CD4-positive, alpha-beta T cell treated with Interleukin-21 for 1 hour (primary cell): ENCODE data around the gene ADARB2.

Source experiments
- DNase-seq: peaks from one replicate; pipeline ENCODE4 v3.0.0-alpha.2; 2020

The ADARB2 gene

DNA sequence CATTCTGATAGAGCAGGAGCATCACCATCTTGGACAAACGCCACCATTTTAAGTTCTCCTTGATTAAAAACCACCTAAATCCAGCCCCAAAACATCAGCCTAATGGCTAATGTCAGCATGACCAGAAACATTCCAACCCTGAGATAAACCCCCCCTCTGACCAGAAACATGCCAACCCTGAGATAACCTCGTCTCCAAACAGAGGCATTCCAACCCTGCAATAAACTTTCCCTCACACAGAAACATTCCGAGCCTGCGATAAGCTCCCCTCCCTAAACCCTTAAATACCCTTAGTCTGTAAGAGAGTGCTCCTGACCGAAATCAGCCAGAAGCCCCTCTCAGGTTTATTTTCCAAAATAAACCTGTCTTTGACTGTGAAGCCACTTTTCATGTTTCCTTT, 76.5 kb downstream of the ADARB2 start:
- no peak for DNase-seq

DNA sequence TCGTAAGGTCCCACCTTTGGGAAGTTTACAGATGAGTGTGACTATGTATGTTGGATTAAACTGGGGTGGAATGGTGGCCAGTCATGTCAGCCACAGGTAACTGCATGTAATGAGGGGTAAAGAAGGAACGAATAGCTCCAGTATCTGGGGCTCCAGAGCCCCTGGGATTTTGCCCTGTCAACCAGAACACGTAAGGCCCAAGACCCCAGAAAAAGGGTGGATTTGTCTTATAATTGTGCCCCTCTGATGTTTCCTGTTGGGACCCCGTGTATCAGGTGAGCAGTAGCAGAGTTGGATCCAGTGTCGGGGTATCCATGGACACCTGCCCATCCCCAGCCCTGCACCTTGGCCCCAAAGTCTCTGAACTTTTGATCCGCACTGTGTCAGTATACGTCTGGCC, 76.9 kb downstream of the ADARB2 start:
- DNase-seq, result no peak

DNA sequence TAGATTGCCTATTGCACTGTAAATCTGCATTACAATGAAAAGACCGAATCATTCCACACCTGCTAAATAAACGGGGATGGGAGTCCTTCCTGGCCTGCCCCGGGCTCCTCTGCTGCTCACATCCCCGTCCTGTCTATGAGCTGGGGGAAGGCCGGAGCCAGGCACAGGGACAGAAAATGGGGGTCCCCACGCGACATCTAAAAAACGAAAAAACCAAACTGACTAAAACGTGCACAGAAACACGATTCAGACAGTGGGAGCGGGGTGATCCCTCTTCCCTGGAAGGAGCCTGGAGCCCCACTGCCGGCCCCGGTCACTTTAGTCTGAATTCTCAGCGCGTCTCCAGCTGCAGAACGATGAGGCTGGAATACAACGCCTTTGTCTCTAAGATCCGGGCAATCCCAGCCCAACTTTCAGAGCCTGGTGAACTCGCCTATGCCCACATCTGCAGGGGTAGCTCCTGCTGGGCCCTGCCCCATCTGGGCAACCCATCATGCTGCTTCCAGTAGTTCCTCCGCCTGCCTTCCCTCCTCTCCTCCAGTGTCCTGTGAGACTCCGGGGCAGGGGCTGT, 78.0 kb downstream of the ADARB2 start:
- DNase-seq, result no peak

DNA sequence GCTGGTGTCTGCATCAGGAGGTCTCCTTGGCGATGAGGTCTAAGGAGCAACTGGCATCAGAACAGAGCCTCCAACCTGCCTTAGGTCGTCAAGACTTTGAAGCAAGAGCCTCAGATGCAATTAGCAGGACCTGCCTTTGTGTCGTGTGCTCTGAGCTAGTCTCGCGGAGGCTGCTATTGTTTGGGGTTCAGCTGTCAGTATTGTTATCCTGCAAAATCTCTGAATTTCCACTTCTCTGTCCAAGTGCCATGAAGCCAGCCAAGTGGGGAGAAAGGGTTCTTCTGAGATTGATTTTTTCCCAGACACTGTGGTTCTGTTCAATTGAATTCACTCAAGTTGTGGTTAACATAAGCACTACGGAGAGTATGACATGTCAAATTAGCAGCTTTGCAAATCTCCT, 78.7 kb downstream of the ADARB2 start:
- no peak for DNase-seq

DNA sequence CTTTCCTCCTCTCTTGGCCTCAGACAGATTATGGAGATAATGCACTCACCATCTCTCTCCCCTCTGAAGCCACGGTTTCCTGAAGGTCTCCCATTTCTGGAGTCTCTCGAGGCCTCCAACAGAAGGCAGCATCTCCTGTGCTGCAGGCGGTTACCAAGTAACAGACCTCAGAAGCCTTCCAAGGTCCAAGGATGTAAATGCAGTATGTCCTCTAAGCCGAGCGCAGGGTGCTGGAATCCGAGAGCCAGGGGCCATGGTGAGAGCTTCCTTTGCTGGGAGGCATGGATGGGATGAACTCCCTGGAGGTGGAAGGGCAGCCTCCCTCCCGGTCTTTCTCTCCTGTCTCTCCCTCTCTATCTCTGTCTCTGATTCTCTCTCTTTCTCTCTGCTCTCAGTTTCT, 79.8 kb downstream of the ADARB2 start:
- no peak for DNase-seq

DNA sequence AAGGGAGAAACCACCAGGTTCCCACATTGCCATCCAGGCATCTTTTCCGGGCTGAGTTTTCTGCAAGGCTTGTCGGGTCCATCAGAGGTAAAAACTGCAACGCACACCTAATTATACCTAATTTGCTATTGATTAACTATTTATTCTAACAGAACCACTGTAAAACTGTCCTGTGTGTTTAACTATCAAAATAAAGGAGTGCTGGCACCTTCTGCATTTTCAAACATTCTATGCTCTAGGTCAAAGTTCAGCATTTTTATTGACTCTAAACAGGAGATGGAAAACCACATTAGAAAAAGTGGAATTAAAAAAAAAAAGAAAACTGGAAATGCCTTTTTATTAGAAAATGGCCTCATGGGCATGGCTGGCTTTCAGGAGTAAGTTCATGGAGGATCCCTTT, 82.0 kb downstream of the ADARB2 start:
- no peak for DNase-seq

DNA sequence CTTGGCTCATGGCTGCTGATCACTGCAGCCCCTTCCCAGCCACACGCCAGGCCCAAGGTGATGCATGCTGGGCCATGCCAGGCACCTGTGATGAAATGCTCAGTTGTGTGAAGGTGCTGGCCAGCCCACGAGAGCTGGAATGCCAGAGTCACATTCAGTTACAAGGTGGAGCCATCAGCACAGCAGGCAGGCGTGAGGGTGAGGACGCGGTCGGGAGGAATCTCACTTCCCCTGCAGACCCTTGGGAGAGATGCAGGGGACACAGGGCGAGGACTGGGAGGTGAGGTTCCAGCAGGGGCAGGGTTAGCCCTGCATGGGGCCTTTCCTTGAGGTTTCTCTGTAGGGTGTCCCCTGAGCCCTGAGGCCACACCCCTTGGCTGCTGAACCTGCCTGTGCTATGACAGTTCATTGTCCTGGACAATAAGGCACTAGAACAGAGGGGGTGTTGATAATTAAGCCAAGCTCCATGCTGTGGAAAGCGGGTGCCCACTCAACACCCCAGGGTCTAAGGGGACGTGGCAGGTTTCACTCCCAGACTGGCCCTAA, 82.4 kb downstream of the ADARB2 start:
- DNase-seq, result no peak

DNA sequence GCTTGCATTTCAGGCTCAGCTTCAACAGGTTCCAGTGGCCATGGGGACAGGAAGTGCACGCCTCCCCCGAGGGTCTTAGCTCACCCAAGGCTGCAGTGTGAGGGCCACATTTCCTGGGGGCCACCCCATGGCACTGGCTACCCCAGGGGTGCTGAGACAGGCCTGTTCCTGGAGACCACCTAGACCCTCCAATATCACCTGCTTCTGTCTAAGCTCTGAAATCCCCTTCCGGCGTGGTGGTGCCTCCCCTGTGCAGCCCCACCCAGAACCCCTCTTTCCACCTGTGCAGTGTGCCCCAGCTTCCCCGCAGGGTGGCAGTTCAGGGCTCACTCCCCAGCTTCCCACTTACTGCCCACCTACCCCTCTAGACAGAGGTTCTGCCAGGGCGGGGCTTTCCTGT, 83.1 kb downstream of the ADARB2 start:
- DNase-seq, result no peak

DNA sequence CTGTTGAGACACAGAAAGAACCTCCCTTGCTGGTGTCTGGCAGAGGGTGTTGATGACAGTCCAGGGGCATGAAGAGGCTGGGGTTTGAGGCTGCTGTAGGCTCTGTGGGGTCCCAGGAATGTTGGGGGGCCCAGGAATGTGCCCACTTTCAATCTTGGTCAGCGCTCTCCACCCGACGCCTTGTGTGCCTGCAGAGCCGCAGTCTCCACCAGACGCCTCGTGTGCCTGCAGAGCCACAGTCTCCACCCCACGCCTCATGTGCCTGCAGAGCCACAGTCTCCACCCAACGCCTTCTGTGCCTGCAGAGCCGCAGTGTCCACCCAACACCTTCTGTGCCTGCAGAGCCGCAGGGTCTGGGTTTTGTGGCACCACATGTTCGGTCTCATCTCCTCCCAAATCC, 84.0 kb downstream of the ADARB2 start:
- DNase-seq, result no peak

DNA sequence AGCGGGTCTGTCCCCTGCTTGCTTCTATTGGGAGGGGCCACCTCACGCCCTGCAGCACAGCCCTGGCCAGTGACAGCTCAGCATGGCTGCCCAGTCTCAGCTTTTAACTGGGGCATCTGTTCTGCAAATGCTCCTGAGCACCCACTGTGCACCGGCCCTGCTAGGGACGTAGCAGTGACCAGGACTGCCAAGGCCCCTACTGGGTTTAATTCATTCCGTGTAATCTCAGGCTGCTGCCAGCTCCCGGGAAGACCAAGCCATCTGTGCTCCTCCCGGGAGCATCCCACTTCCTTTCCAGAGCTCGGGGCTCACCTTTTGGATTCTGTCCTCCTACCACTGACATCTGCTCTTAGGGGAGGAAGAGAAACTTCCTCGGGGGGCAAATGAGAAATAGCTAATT, 85.2 kb downstream of the ADARB2 start:
- DNase-seq, result no peak

DNA sequence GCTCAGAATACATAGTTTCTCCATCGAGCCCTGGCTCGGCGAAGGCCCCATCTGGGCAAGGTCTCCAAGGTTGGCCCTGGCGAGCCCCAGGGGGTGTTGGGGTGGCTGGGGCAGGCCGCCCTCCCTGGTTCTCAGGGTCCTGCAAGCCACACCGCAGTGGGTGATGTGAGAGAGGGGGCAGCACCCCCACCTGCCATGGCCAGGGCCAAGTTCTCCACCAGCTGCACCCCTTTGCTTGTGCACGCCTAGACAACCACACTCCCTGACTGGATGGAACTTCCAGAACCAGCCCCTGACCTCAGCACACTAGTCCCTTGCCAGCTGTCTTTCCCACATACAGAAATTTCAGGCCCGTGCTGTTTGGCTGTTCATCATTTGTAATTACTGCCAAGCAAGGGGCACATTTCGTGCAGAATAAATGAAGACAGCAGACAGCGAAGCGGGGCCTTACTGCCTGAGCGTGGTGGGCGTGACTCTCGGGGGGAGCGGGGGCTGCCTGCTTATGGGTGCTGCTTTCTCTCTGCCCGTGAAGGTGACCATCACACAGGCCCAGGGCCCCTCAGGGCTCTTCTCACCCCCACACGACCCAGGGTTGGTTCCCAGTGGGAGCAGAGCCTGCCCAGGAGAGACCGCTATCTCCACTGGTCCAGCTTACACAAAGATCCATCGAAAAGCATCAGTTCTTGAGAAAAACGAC, 85.9 kb downstream of the ADARB2 start:
- no peak for DNase-seq

DNA sequence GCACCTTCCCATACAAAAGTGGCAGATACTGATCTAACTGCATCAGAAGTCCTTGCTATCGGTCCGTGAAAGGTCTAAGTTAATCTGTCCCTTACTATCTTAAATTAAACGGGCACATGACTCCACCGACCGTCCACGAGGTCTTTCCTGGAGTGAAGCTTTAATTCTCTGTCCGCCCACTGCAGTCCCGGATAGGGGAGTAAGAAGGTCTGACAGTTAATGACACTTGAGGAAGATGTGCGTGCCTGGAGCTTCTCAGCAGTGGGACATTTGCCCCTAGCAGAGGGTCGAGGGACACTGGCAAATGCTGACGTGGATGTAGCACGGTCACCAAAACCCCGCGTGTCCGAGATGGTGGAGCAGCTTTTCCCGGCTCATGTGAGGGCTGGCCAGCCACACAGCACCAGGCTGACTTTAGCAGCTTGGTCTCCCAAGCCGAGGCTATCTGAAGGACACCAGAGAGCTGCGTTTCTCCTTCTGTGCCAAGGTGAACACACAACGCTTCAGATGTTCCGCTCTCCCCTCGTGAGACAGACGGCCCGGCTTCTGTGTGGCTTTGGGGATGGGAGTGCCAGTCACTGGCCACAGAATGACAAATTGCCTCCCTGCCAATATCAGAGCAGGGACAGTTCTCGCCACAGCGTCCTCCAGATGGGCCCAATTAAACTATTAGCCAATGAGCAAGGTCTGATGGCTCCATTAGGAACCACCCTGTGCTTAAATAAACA, 86.6 kb downstream of the ADARB2 start:
- no peak for DNase-seq

DNA sequence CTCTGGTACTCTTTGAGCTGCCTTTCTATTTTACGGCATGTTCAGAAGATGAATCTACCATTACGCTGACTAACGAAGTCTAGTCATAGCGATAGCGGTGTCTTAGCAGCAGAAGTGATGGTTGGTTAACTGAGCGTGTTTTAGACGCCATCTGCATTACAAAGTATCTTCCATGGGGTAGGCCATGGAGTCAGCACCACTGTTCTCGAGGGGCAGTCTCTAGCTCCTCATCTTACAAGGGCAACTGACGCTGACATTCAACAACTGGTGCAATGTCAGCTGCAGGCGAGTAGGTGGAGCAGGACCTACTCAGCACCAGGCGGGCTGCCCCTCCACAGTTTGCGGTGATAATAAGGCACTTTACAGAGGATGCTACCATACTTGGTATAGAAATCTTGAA, 88.7 kb downstream of the ADARB2 start:
- DNase-seq, result no peak

DNA sequence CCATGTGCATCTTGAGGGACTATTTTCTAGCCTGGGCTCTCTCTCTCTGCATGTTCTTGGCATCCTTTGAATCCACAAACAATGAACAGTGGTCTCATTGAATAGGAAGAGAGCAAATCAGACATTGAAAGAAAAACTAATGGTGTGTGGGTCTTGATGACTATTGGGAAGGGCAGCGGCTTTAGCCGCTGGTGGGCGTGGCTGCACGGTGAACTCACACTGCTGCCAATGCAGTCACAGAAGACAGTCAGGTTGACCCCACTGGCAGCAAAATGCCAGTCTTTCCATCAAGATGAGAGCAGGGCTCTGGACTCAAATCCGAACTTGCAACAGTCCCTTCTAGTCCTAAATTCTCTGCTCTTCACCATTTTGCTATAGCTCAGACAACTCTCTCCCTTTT, 91.0 kb downstream of the ADARB2 start:
- DNase-seq, result no peak

DNA sequence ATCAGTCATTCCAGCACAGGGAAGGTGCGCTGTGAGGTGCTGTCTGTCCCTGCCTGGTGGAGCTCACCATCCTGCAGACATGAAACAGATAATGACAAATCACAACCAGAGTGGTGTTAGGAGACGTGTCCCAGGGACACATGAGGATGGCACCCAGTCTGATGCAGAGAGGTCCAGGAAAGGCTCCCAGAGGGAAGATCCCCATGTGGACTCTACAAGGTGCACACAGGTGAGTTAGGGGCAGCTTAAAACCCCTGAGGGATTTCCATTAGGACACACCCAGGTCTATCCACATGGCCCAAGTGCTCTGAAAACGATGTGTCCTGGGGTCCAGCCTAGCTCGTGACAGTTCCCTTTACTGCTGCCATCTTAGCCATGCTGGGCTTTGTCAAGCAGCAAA, 91.4 kb downstream of the ADARB2 start:
- DNase-seq, result no peak

DNA sequence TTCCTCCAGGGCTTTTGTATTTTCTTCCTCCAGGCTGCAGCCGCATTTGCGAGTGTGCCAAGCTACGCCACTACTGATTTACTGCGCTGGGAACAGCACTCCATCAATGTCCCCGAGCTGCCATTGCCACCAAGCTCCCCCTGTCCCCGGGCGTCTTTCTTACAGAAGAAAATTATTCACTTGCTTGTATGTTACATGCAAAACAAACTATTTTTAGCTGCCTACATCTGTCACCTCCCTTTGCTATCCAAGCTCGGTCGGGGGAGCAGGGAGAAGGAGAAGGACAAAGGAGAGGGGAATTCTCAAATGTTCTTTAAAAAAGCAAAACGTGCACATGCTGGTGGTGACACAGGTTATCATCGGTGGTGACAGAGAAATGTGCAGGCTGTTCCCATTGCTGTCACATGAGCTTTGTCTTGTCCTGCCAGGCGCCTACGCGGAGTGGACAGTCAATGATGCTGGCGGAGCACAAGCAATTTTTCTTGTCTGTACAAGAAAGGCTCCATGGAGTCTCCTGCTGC, 93.1 kb downstream of the ADARB2 start:
- no peak for DNase-seq

DNA sequence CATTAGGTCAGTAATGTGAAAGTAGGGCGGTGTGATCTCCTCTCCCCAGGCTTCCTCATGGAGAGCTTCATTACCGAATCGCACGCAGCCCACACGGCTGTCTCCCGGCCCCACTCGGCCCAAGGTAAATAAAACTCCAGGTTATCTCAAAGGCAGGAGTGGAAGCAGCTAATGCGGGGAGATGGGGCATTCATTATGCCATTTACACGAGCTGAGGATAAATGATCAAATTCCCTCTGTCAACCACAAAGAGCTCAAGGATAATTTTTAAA, 93.5 kb downstream of the ADARB2 start:
- DNase-seq, result no peak

DNA sequence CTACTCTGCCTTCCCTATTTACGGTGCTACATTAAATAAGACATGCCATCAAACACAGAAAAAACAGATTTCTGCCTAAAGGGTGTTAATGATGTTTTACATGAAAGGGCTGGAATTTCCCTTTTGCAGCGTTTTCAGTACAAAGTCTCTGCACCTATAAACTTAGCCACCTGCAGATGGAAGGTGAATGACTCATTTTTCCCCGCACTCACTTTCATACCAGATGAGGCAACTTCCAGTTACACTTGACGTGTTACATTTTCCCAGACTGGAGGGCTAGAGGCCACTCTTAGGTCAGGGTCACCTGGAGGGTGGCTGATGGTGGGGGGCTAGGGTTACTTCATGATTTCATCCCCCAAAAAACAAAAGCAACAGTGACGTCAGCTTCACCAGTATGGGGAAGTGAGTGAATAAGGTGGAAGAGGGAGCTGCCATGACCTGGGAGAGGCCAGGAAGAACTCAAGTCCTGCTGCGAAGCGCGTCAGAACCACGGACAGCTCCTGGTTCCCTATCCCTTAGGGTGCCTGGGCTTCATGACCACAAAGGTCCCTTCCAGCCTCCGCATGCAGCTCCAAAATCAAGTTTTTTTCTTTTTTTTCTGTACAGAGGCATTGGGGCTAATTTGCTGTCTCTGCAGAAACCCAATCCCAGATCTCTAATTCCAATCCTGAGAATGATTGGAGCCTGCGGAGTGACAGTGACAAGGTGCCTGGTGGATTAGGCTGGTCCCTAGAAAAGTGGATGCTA, 94.0 kb downstream of the ADARB2 start:
- DNase-seq, result no peak

DNA sequence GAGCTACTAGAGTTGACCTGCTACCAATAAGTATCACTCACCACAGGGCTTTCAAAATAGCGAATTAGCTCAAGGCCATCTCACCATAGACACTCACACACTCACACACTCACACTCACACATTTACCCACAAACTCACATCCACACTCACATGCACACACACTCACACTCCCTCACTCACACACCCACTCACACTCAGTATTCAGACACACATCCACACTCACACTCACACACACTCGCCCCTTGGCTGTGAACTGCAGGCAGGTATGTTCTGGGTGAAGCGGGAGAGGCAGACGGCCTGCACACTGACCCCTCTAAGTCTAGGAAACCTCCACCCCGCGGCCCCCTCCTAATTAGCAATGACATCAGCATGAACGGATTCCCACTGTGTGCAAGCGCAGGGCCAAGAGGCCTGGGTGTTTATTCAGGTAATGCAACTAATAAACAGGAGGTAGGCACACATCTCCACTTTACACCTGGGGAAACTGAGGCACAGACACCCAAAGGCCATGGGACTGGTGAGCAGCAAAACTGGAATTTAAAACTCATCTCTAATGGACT, 94.6 kb downstream of the ADARB2 start:
- DNase-seq, result no peak

DNA sequence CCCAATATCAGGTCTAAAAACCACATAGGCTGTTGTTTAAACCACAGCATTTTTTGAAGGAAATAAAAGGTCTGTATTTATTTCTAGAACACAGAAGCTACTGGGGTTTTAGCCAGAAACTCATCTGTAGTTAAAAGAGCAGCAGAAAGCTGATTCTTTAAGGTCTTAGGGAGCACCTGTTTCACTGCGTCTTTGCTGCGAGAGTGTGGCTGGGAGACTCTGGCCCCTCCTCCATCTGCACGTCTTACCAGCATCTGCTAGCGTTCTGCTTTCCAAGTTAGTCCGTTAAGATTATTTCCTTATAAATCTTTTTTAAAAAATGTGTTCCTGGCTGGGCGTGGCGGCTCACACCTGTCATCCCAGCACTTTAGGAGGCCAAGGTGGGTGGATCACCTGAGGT, 95.9 kb downstream of the ADARB2 start:
- no peak for DNase-seq

DNA sequence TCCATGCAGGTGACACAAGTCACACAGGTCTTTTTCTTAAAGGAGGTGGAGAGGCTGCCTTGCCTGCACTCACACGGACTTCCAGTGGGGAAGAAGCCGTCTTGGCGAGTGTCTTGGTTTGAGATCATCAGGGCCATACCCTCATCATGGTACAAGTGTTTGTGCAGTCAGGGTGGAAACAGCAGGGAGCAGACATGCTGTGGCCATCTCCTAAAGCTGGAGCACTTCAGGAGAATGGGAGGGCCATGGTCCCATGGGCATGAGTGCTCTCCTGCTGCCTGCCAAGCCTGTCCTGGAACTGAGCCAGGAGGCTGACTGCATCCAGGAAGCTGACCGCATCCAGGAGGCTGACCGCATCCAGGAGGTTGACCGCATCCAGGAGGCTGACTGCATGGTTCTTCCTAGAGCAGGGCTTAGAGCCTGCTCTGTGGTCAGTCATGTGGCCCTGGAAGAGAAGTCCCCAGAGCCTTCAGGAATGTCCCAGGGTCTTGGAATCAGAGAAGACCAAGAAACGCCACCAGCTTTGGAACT, 98.4 kb downstream of the ADARB2 start:
- DNase-seq, result no peak

DNA sequence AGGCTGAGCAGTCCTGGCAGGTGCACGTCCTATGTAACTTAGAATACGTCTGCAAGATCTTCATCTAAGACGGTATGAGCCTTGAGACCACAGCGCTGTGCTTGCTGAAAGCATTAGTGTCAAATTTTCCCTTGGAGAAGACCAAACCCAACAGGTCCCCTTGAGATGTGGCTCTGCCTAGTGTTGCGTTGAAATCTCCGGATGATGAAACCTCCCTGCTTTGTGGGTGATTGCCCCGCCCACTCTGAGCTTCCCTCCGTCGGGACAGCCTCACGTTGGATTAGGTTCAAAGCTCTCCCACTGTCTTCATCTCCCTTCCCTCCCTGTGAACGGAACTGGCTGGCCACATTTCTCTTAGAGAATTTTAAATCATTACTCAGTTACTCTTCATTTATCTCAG, 102.0 kb downstream of the ADARB2 start:
- no peak for DNase-seq

DNA sequence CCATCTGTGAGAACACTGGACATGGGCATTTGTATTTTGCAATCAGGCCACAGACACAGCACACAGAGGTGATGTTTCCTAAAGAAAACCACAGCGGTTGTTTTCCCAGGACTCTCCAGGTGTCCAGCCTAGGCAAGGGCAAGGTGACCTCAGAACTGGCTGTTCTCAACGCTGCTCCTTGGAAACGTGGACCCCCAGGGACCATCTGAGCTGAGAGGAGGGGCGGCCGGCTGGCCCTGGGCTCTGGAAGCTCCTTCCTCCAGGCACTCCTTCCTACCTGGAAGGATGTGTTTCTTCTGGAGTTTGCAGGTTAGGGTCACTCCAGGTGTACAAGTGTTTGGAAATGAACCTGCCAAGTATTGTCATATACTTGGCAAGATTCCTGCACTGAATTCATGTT, 103.1 kb downstream of the ADARB2 start:
- no peak for DNase-seq
